SK-N-SH treated with all-trans-retinoic acid at 6 μM for 48 hours (cell line): ENCODE results near the gene UPK2.

ENCODE experiments used
- ATAC-seq: fragments of 200-7000 bp; cut with Tn5 transposase; 3 replicates; pipeline ENCODE4 v1.9.1; 2020; ENCODE audit warnings: mild to moderate bottlenecking, moderate library complexity
- ARNTL ChIP-seq: fragments of 450-650 bp; formaldehyde crosslinking; IDR thresholded peaks from 2 replicates; pipeline ENCODE4 v1.5.0; 2020; ENCODE audit warnings: low read depth, mild to moderate bottlenecking, moderate library complexity, borderline replicate concordance
- BACH2 ChIP-seq: fragments of 250-450 bp; sonication (Bioruptor Pico); IDR thresholded peaks from 2 replicates; pipeline ENCODE4 v1.9.0; 2021; ENCODE audit warnings: mild to moderate bottlenecking, borderline replicate concordance
- CSDC2 ChIP-seq: fragments of 250-450 bp; sonication (Bioruptor Pico); IDR thresholded peaks from 2 replicates; pipeline ENCODE4 v1.5.0; 2020; ENCODE audit warnings: mild to moderate bottlenecking, moderate library complexity
- CSRNP3 ChIP-seq: fragments of 250-450 bp; sonication (Bioruptor Pico); IDR thresholded peaks from 2 replicates; pipeline ENCODE4 v1.5.1; 2021; ENCODE audit warnings: mild to moderate bottlenecking, moderate library complexity
- ESRRG ChIP-seq: fragments of 250-450 bp; sonication (Bioruptor Pico); IDR thresholded peaks from 2 replicates; pipeline ENCODE4 v1.6.1; 2021; ENCODE audit warnings: mild to moderate bottlenecking
- GLIS3 ChIP-seq: fragments of 250-450 bp; sonication (Bioruptor Pico); IDR thresholded peaks from 2 replicates; pipeline ENCODE4 v1.5.0; 2020; ENCODE audit warnings: mild to moderate bottlenecking, moderate library complexity
- ISL1 ChIP-seq: fragments of 250-450 bp; sonication (Bioruptor Pico); IDR thresholded peaks from 2 replicates; pipeline ENCODE4 v2.1.2; 2022; ENCODE audit warnings: mild to moderate bottlenecking, moderate library complexity
- OSR1 ChIP-seq: fragments of 250-450 bp; sonication (Bioruptor Pico); IDR thresholded peaks from 2 replicates; pipeline ENCODE4 v1.8.0; 2022; ENCODE audit warnings: moderate library complexity, mild to moderate bottlenecking, inconsistent platforms
- PPARA ChIP-seq: fragments of 250-450 bp; sonication (Bioruptor Pico); IDR thresholded peaks from 2 replicates; pipeline ENCODE4 v1.5.0; 2020; ENCODE audit warnings: mild to moderate bottlenecking, borderline replicate concordance
- RARB ChIP-seq: fragments of 250-450 bp; sonication (Bioruptor Pico); IDR thresholded peaks from 2 replicates; pipeline ENCODE4 v1.8.0; 2021; ENCODE audit warnings: mild to moderate bottlenecking, moderate library complexity
- SNAI2 ChIP-seq: fragments of 250-450 bp; sonication (Bioruptor Pico); IDR thresholded peaks from 2 replicates; pipeline ENCODE4 v1.5.0; 2020; ENCODE audit warnings: mild to moderate bottlenecking, moderate library complexity
- TCF4 ChIP-seq: fragments of 250-450 bp; sonication (Bioruptor Pico); IDR thresholded peaks from 2 replicates; pipeline ENCODE4 v1.8.0; 2021; ENCODE audit warnings: mild to moderate bottlenecking, moderate library complexity, borderline replicate concordance
- TOX ChIP-seq: fragments of 250-450 bp; sonication (Bioruptor Pico); IDR thresholded peaks from 2 replicates; pipeline ENCODE4 v1.8.0; 2021; ENCODE audit warnings: mild to moderate bottlenecking, moderate library complexity, borderline replicate concordance
- TSHZ2 ChIP-seq: fragments of 250-450 bp; sonication (Bioruptor Pico); IDR thresholded peaks from 2 replicates; pipeline ENCODE4 v1.5.0; 2020; ENCODE audit warnings: mild to moderate bottlenecking, moderate library complexity
- ZC3H10 ChIP-seq: fragments of 250-450 bp; sonication (Bioruptor Pico); IDR thresholded peaks from 2 replicates; pipeline ENCODE4 v1.5.1; 2021; ENCODE audit warnings: mild to moderate bottlenecking, moderate library complexity
- ZFP3 ChIP-seq: fragments of 250-450 bp; sonication (Bioruptor Pico); IDR thresholded peaks from 2 replicates; pipeline ENCODE4 v1.5.0; 2020; ENCODE audit warnings: mild to moderate bottlenecking, moderate library complexity
- ZFP30 ChIP-seq: fragments of 450-650 bp; formaldehyde crosslinking; IDR thresholded peaks from 2 replicates; pipeline ENCODE4 v1.5.0; 2022; ENCODE audit warnings: mild to moderate bottlenecking, moderate library complexity
- ZNF565 ChIP-seq: fragments of 450-650 bp; formaldehyde crosslinking; conservative IDR thresholded peaks from 2 replicates; pipeline ENCODE4 v1.5.0; 2020; ENCODE audit warnings: low read depth, mild to moderate bottlenecking, moderate library complexity
- ZNF70 ChIP-seq: fragments of 450-650 bp; formaldehyde crosslinking; IDR thresholded peaks from 2 replicates; pipeline ENCODE4 v1.5.0; 2020; ENCODE audit warnings: mild to moderate bottlenecking, moderate library complexity
- ZNF8 ChIP-seq: fragments of 450-650 bp; formaldehyde crosslinking; IDR thresholded peaks from 2 replicates; pipeline ENCODE4 v1.5.0; 2020; ENCODE audit warnings: mild to moderate bottlenecking, moderate library complexity
- TF ChIP-seq, protein P1 (sequence below): fragments of 250-450 bp; sonication (Bioruptor Pico); IDR thresholded peaks from 2 replicates; pipeline ENCODE4 v1.8.0; 2020; ENCODE audit warnings: mild to moderate bottlenecking, moderate library complexity, borderline replicate concordance
- TF ChIP-seq, protein P2 (sequence below): fragments of 250-450 bp; sonication (Bioruptor Pico); IDR thresholded peaks from 2 replicates; pipeline ENCODE4 v1.8.0; 2021; ENCODE audit warnings: low read depth, mild to moderate bottlenecking, moderate library complexity, borderline replicate concordance
- TF ChIP-seq, protein P3 (sequence below): fragments of 250-450 bp; sonication (Bioruptor Pico); IDR thresholded peaks from 2 replicates; pipeline ENCODE4 v1.5.1; 2020; ENCODE audit warnings: low read depth, mild to moderate bottlenecking, moderate library complexity

Gene UPK2

DNA sequence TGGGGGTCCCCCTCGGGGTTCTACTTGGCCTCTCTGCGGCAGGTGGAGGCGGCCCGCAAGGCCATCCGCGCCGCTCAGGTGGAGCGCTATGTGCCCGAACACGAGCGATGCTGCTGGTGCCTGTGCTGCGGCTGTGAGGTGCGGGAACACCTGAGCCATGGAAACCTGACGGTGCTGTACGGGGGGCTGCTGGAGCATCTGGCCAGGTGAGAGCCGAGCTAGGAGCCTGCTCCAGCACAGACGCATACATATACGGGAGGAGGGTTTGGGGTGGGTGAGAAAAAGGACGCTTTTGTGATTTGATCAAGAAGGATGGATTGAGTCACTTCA lies 42.3 kb downstream of the UPK2 start:
- ATAC-seq = peak; percentile 55
- TF ChIP-seq TOX (CRISPR knock-in tag) = no peak
- TF ChIP-seq OSR1 (CRISPR knock-in tag) = no peak
- no peak for TF ChIP-seq PPARA (CRISPR knock-in tag)
- no peak for TF ChIP-seq RARB
- TF ChIP-seq CSRNP3 (CRISPR knock-in tag) = no peak
- TF ChIP-seq ARNTL (CRISPR knock-in tag) = no peak
- no peak for TF ChIP-seq ZFP3 (CRISPR knock-in tag)
- no peak for TF ChIP-seq ISL1 (CRISPR knock-in tag)
- TF ChIP-seq ZC3H10 = no peak
- TF ChIP-seq TSHZ2 (CRISPR knock-in tag) = no peak
- TF ChIP-seq, protein P1, sequence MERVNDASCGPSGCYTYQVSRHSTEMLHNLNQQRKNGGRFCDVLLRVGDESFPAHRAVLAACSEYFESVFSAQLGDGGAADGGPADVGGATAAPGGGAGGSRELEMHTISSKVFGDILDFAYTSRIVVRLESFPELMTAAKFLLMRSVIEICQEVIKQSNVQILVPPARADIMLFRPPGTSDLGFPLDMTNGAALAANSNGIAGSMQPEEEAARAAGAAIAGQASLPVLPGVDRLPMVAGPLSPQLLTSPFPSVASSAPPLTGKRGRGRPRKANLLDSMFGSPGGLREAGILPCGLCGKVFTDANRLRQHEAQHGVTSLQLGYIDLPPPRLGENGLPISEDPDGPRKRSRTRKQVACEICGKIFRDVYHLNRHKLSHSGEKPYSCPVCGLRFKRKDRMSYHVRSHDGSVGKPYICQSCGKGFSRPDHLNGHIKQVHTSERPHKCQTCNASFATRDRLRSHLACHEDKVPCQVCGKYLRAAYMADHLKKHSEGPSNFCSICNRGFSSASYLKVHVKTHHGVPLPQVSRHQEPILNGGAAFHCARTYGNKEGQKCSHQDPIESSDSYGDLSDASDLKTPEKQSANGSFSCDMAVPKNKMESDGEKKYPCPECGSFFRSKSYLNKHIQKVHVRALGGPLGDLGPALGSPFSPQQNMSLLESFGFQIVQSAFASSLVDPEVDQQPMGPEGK = no peak
- TF ChIP-seq ZNF565 (CRISPR knock-in tag) = no peak
- TF ChIP-seq, protein P2, sequence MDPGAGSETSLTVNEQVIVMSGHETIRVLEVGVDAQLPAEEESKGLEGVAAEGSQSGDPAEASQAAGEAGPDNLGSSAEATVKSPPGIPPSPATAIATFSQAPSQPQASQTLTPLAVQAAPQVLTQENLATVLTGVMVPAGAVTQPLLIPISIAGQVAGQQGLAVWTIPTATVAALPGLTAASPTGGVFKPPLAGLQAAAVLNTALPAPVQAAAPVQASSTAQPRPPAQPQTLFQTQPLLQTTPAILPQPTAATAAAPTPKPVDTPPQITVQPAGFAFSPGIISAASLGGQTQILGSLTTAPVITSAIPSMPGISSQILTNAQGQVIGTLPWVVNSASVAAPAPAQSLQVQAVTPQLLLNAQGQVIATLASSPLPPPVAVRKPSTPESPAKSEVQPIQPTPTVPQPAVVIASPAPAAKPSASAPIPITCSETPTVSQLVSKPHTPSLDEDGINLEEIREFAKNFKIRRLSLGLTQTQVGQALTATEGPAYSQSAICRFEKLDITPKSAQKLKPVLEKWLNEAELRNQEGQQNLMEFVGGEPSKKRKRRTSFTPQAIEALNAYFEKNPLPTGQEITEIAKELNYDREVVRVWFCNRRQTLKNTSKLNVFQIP (CRISPR knock-in tag) = no peak
- no peak for TF ChIP-seq SNAI2 (CRISPR knock-in tag)
- TF ChIP-seq ESRRG = no peak
- no peak for TF ChIP-seq ZNF8 (CRISPR knock-in tag)
- TF ChIP-seq TCF4 (CRISPR knock-in tag) = no peak
- TF ChIP-seq, protein P3, sequence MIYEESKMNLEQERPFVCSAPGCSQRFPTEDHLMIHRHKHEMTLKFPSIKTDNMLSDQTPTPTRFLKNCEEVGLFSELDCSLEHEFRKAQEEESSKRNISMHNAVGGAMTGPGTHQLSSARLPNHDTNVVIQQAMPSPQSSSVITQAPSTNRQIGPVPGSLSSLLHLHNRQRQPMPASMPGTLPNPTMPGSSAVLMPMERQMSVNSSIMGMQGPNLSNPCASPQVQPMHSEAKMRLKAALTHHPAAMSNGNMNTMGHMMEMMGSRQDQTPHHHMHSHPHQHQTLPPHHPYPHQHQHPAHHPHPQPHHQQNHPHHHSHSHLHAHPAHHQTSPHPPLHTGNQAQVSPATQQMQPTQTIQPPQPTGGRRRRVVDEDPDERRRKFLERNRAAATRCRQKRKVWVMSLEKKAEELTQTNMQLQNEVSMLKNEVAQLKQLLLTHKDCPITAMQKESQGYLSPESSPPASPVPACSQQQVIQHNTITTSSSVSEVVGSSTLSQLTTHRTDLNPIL = no peak
- TF ChIP-seq ZNF70 (CRISPR knock-in tag) = no peak
- TF ChIP-seq ZFP30 = no peak

DNA sequence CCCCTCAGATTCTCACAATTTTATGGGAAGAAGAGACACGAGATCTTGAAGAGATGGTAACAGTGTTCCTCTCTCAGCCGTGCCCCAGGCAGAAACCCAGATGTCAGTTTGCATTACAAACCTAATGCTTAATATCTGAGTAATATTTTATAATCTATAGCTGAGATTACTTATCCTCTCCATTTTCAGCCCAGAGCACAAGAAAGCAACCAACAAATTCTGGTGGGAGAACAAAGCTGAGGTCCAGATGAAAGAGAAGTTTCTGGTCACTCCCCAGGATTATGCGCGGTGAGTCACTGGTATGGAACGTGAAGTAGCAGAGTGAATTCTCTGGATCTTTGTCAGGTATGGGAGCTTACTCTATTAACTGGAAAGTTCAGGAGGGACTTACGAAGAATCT lies 42.7 kb downstream of the UPK2 start:
- peak; percentile 60 for ATAC-seq
- TF ChIP-seq OSR1 (CRISPR knock-in tag) (no peak), ZNF565 (CRISPR knock-in tag) (no peak), BACH2 (CRISPR knock-in tag) (no peak), ISL1 (CRISPR knock-in tag) (no peak), TSHZ2 (CRISPR knock-in tag) (no peak), ARNTL (CRISPR knock-in tag) (no peak), ZNF8 (CRISPR knock-in tag) (no peak), SNAI2 (CRISPR knock-in tag) (no peak), CSDC2 (no peak), CSRNP3 (CRISPR knock-in tag) (no peak), ZFP3 (CRISPR knock-in tag) (no peak), GLIS3 (CRISPR knock-in tag) (no peak)
- TF ChIP-seq, protein P2 (CRISPR knock-in tag) = no peak
- TF ChIP-seq, protein P1 = no peak
